Measurements from ENCODE around the gene TK1.

Gene TK1

DNA sequence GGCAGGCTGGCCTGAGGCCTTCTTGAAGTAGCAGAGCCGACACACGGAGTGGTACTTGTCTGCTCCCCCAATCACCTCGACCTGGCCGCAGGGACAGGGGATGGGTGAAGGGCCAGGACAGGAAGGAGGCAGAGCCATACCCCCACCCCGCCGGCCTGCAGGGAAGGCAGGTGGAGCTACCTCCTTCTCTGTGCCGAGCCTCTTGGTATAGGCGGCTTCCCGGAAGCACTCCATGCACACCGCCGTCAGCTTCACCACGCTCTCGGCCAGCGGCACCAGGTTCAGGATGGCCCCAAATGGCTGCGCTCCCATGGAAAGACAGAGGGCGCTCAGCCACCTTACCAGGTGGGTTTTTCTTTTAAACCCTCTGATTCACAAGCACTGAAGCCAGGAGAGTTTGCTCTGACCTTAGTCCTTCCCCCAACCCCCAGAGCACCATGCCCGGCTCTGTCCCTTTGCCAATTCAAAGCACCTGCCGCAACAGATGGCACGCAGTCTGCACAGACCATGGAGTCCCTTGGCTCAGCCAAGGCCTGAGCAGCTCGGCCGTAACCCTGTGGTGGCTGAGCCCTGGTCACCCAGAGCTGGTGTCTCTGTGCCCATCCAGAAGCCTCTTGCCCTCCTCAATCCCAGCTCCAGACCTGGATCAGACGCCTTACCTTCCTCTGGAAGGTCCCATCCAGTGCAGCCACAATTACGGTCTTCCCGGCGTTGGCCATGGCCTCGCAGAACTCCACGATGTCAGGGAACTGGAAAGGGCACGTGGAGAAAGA, 11.8 kb downstream of the TK1 start:
- no peak for DNase-seq (ENCODE audit: low read depth in 1 of 2, low spot score in 1 of 2)
- Histone ChIP-seq H3K27me3 (ENCODE audit: insufficient read depth, poor library complexity, severe bottlenecking) (no peaks in the 10 kb centered on the region), H3K27ac (replicated peaks) (no peak overlapping the region), H3K4me3 (replicated peaks; ENCODE audit: insufficient read depth, low read length) (no peak overlapping the region)
- TF ChIP-seq GABPA (IDR thresholded peaks at IDR 0.05; ENCODE audit: low read depth): no peak
- TF ChIP-seq, protein P1, sequence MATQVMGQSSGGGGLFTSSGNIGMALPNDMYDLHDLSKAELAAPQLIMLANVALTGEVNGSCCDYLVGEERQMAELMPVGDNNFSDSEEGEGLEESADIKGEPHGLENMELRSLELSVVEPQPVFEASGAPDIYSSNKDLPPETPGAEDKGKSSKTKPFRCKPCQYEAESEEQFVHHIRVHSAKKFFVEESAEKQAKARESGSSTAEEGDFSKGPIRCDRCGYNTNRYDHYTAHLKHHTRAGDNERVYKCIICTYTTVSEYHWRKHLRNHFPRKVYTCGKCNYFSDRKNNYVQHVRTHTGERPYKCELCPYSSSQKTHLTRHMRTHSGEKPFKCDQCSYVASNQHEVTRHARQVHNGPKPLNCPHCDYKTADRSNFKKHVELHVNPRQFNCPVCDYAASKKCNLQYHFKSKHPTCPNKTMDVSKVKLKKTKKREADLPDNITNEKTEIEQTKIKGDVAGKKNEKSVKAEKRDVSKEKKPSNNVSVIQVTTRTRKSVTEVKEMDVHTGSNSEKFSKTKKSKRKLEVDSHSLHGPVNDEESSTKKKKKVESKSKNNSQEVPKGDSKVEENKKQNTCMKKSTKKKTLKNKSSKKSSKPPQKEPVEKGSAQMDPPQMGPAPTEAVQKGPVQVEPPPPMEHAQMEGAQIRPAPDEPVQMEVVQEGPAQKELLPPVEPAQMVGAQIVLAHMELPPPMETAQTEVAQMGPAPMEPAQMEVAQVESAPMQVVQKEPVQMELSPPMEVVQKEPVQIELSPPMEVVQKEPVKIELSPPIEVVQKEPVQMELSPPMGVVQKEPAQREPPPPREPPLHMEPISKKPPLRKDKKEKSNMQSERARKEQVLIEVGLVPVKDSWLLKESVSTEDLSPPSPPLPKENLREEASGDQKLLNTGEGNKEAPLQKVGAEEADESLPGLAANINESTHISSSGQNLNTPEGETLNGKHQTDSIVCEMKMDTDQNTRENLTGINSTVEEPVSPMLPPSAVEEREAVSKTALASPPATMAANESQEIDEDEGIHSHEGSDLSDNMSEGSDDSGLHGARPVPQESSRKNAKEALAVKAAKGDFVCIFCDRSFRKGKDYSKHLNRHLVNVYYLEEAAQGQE (IDR thresholded peaks at IDR 0.05; ENCODE audit: insufficient replicate concordance, low read depth): no peak
- no peak for TF ChIP-seq POLR2AphosphoS5 (IDR thresholded peaks at IDR 0.05; ENCODE audit: low read depth)
- no peak for TF ChIP-seq SPI1 (IDR thresholded peaks at IDR 0.05; ENCODE audit: borderline replicate concordance, low read depth)
- no peak for TF ChIP-seq CTCF (IDR thresholded peaks at IDR 0.05; ENCODE audit: insufficient read depth, low read length)

- Histone ChIP-seq H3K27me3 (ENCODE audit: insufficient read depth, poor library complexity, severe bottlenecking) (no peaks in the 10 kb centered on the region), H3K27ac (replicated peaks) (no peak overlapping the region; the same call in 1 of the 2 replicates), H3K4me3 (replicated peaks; ENCODE audit: insufficient read depth, low read length) (no peak overlapping the region)
- DNase-seq (ENCODE audit: low read depth in 1 of 2, low spot score in 1 of 2): peak in 1 of 2 experiments; percentile 78
- TF ChIP-seq, protein P1 (IDR thresholded peaks at IDR 0.05; ENCODE audit: insufficient replicate concordance, low read depth): no peak
- no peak for TF ChIP-seq GABPA (IDR thresholded peaks at IDR 0.05; ENCODE audit: low read depth)
- no peak for TF ChIP-seq SPI1 (IDR thresholded peaks at IDR 0.05; ENCODE audit: borderline replicate concordance, low read depth)
- peak; percentile 66 for TF ChIP-seq POLR2AphosphoS5 (IDR thresholded peaks at IDR 0.05; ENCODE audit: low read depth)
- peak; percentile 63 for TF ChIP-seq CTCF (IDR thresholded peaks at IDR 0.05; ENCODE audit: insufficient read depth, low read length)
Measured at GRCh38 chr17:78174346-78174869, 12.4 kb downstream of the TK1 start.

DNA sequence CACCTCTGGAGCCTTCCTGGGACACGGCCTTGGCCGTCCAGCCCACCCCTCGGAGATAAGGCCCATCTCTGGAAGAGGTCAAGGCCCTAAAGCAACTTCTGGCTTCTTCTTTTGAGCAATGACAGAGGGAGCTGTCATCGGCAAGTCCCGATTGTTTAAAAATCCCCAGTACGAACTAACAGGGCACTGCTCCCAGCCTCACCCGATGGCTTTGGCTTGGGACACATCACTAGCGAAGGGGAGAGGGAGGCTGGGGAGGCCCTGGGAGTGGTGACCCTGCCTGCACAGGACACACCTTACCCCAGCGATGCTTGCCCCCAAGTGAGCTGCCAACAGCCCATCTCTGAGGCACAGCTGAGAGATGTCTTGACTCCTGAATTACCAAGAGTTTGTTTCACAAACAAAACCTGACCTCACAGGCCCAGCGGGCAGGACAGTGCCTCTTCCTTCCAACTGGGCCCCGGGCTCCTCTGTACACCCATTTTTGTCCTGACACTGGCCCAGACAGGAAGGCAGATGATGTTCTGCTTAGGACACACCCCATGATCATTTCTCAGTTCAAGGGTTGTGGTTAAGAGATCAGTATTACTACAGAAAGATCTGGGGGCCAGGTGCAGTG, 13.6 kb downstream of the TK1 start:
- no peak for DNase-seq (ENCODE audit: low read depth in 1 of 2, low spot score in 1 of 2)
- Histone ChIP-seq H3K4me3 (replicated peaks; ENCODE audit: insufficient read depth, low read length) (no peak overlapping the region), H3K27ac (replicated peaks) (peak overlapping the region; percentile 32), H3K27me3 (ENCODE audit: insufficient read depth, poor library complexity, severe bottlenecking) (no peaks in the 10 kb centered on the region)
- TF ChIP-seq SPI1 (IDR thresholded peaks at IDR 0.05; ENCODE audit: borderline replicate concordance, low read depth) (no peak), POLR2AphosphoS5 (IDR thresholded peaks at IDR 0.05; ENCODE audit: low read depth) (peak; percentile 12; the same call in 1 of the 2 replicates), CTCF (IDR thresholded peaks at IDR 0.05; ENCODE audit: insufficient read depth, low read length) (no peak), GABPA (IDR thresholded peaks at IDR 0.05; ENCODE audit: low read depth) (no peak)
- TF ChIP-seq, protein P1 (IDR thresholded peaks at IDR 0.05; ENCODE audit: insufficient replicate concordance, low read depth): no peak
